Glomerular visceral epithelial cell (primary cell): Measurements from ENCODE around the gene EGFR.

Experiments used
- DNase-seq: peaks from one replicate; pipeline ENCODE4 v3.0.0-alpha.2; 2016; ENCODE audit errors: extremely low spot score

EGFR gene

GRCh38 chr7:55187701-55188491 lies 169.1 kb downstream of the EGFR start:
- DNase-seq, result no peak

DNA sequence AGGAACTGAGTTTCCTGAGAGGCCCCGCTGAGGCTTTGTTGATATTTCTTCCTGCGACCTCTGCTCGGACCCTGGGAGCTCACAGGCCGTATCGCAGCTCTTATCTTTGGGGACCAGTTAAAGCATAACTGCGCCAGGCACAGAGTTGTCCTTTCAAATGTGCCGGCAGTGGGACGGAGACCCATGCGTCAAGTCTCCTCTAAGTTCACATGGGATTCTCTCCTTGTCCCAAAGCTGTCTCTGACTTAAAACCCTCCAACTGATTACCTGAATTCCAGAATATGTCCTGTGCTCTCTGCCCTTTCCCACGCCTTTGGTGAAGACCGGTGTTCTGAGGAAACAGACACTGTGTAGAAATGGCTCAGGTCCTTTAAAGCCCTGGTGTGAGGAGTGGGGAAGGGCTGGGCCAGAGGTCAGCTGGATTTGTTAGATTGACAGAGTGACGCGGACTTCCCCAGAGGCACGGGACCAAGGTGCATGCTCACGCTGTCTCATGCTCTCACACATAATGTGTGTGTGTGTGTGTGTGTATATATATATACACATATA lies 169.8 kb downstream of the EGFR start:
- DNase-seq, result no peak

DNA sequence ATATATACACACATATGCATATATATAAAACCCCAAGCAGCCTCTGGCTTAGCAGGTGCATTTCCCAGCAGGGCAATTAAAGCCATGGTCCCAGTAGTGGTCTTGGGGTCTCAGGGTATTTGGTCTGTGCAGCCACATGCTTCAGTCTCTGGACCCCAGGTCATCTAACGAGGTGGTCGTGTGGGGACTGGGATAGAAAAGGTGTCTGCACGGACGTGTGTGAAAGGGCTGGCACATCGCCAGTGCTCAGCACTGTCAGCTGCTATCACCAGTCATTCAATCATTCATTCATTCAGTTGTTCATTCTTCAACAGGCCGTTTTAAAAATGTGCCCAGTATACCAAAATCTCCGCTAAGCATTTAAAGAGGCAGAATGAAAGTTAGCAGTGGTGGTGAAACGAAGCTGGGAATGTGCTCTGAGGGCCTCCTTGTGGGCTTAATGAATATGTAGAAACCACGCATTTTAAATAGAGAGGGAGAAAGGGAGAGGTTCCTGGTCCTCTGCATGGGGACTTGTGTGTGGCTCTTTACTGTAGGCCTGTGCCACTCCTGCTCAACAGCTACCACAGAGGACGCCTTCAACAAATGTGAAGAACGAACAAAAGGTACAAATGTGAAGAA lies 170.4 kb downstream of the EGFR start:
- no peak for DNase-seq

DNA sequence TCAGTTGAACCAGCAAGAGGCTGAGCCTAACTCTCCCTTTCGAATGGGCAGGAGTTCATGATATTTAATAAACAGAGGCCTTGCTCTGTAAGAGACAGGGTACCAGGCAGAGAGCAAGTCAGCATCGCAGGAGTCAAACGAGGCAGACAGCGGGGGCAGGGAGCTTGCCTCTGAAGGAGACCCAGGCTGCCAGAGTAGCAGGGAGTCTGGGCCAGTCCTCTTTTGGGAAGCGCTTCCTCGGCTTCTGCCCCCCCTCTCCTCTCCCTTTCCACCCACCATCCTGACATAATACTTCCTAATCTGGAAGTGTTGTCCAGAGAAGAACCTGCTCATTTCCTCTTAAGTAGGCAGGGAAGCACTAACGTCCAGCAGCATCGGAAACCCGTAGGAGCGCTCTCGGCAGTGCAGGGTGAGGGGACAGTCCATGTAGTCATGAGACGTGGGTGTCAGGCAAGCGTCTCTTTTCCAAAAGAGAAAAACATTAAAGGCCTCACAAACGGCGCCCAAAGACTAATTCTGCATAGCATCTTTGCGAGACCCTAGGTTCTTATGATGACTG lies 171.1 kb downstream of the EGFR start:
- DNase-seq, result no peak

- no peak for DNase-seq
These were observed 171.8 kb downstream of the EGFR start for GRCh38 chr7:55190511-55191160.

DNA sequence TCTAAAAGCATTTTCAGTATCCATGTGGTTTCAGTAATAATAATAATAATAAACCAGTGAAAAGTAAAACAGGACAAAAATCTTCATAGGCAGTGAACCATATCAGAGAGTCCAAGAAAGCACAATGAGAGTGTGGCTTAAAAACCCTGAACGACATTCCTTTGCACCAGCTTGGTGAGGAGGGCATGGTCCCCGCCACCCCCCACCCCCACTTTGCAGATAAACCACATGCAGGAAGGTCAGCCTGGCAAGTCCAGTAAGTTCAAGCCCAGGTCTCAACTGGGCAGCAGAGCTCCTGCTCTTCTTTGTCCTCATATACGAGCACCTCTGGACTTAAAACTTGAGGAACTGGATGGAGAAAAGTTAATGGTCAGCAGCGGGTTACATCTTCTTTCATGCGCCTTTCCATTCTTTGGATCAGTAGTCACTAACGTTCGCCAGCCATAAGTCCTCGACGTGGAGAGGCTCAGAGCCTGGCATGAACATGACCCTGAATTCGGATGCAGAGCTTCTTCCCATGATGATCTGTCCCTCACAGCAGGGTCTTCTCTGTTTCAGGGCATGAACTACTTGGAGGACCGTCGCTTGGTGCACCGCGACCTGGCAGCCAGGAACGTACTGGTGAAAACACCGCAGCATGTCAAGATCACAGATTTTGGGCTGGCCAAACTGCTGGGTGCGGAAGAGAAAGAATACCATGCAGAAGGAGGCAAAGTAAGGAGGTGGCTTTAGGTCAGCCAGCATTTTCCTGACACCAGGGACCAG lies 172.5 kb downstream of the EGFR start:
- DNase-seq, result peak; percentile 72

- DNase-seq, result no peak
These were observed 173.3 kb downstream of the EGFR start for GRCh38 chr7:55191926-55192692.

- no peak for DNase-seq
These were observed 173.9 kb downstream of the EGFR start for GRCh38 chr7:55192723-55193122.

GRCh38 chr7:55193245-55193644 lies 174.4 kb downstream of the EGFR start:
- DNase-seq, result no peak

DNA sequence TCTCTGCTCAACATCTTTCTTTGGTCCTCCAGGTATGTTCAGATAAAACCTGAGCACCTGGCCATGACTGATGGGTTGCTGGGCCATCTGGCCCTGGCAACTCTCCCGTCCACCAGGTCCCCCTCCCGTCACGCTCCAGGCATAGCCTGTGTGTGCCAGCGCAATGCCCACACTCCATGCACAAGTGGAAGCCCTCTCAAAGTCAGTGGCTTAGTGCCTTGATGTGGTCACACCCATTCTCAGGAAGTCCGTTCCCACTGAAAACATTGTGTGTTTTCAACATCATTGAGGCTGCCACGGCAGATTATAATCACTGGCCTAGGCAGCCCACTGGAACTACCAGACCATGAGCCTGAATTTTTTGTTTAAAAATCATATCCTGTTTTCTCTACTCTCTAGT lies 175.7 kb downstream of the EGFR start:
- DNase-seq, result no peak

- no peak for DNase-seq
These were observed 180.0 kb downstream of the EGFR start for GRCh38 chr7:55198634-55199392.

GRCh38 chr7:55199418-55199817 lies 180.6 kb downstream of the EGFR start:
- no peak for DNase-seq

GRCh38 chr7:55200441-55200840 lies 181.6 kb downstream of the EGFR start:
- no peak for DNase-seq

DNA sequence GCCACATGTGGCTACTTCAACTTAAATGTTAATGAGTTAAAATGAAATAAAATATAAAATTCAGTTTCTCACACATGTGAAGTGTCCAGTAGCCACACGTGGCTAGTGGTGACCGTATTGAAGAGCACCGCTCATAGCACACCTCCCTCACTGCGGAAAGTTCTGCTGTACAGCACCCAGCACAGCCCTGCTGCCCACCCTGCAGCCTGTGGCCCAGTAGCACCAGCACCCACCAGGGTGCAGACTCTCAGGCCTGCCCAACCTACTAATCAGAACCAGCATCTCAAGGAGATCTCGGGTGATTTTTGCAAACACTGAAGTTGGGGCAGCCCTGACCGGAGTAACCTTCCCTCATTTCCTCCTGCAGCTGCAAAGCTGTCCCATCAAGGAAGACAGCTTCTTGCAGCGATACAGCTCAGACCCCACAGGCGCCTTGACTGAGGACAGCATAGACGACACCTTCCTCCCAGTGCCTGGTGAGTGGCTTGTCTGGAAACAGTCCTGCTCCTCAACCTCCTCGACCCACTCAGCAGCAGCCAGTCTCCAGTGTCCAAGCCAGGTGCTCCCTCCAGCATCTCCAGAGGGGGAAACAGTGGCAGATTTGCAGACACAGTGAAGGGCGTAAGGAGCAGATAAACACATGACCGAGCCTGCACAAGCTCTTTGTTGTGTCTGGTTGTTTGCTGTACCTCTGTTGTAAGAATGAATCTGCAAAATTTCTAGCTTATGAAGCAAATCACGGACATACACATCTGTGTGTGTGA lies 183.5 kb downstream of the EGFR start:
- no peak for DNase-seq

- no peak for DNase-seq
These were observed 184.5 kb downstream of the EGFR start for GRCh38 chr7:55203300-55203699.

GRCh38 chr7:55205124-55205955 lies 186.5 kb downstream of the EGFR start:
- no peak for DNase-seq

GRCh38 chr7:55206235-55207029 lies 187.6 kb downstream of the EGFR start:
- no peak for DNase-seq
